ENCODE results near the gene FAAH.

The FAAH gene

GRCh38 chr1:46431695-46432094 lies 37.6 kb downstream of the FAAH start:
- Histone ChIP-seq H3K36me3 (ENCODE audit: insufficient read depth) (no peaks in the 10 kb centered on the region), H3K27me3 (ENCODE audit: insufficient read depth, low read depth) (peaks cover 16% of the 10 kb centered on the region), H3K79me2 (ENCODE audit: insufficient read depth, low read depth) (no peaks in the 10 kb centered on the region), H3K9ac (no peak overlapping the region), H3K4me3 (IDR thresholded peaks at IDR 0.05; ENCODE audit: insufficient read depth, low read depth, low read length) (no peak overlapping the region), H3K4me1 (ENCODE audit: low read depth, poor library complexity, severe bottlenecking) (no peaks in the 10 kb centered on the region), H3K4me2 (no peak overlapping the region), H3K27ac (no peak overlapping the region), H2AFZ (ENCODE audit: low read depth) (no peak overlapping the region), H4K20me1 (ENCODE audit: insufficient read depth) (no peaks in the 10 kb centered on the region)
- TF ChIP-seq CTCF (conservative IDR thresholded peaks at IDR 0.05; ENCODE audit: low read depth, low read length): no peak

- Histone ChIP-seq H2AFZ (ENCODE audit: low read depth) (no peak overlapping the region), H3K9ac (no peak overlapping the region), H3K4me2 (no peak overlapping the region), H3K79me2 (ENCODE audit: insufficient read depth, low read depth) (no peaks in the 10 kb centered on the region), H3K36me3 (ENCODE audit: insufficient read depth) (no peaks in the 10 kb centered on the region), H3K4me1 (ENCODE audit: low read depth, poor library complexity, severe bottlenecking) (no peaks in the 10 kb centered on the region), H3K4me3 (IDR thresholded peaks at IDR 0.05; ENCODE audit: insufficient read depth, low read depth, low read length) (no peak overlapping the region), H3K27ac (no peak overlapping the region), H4K20me1 (ENCODE audit: insufficient read depth) (no peaks in the 10 kb centered on the region), H3K27me3 (ENCODE audit: insufficient read depth, low read depth) (peaks cover 20% of the 10 kb centered on the region)
- no peak for TF ChIP-seq CTCF (conservative IDR thresholded peaks at IDR 0.05; ENCODE audit: low read depth, low read length)
Observed at GRCh38 chr1:46432781-46433327, 38.7 kb downstream of the FAAH start.

- H4K20me1 ChIP-seq (ENCODE audit: insufficient read depth): no peaks in the 10 kb centered on the region
Observed at GRCh38 chr1:46434358-46434757, 40.2 kb downstream of the FAAH start.

GRCh38 chr1:46436844-46437243 lies 42.7 kb downstream of the FAAH start:
- H3K9ac ChIP-seq: no peak overlapping the region
- H3K4me1 ChIP-seq (ENCODE audit: low read depth, poor library complexity, severe bottlenecking): no peaks in the 10 kb centered on the region
- peaks cover 20% of the 10 kb centered on the region for H3K27me3 ChIP-seq (ENCODE audit: insufficient read depth, low read depth)
- no peaks in the 10 kb centered on the region for H3K79me2 ChIP-seq (ENCODE audit: insufficient read depth, low read depth)
- H3K4me3 ChIP-seq (IDR thresholded peaks at IDR 0.05; ENCODE audit: insufficient read depth, low read depth, low read length): no peak overlapping the region
- no peaks in the 10 kb centered on the region for H4K20me1 ChIP-seq (ENCODE audit: insufficient read depth)
- no peak overlapping the region for H2AFZ ChIP-seq (ENCODE audit: low read depth)
- no peak for TF ChIP-seq CTCF (conservative IDR thresholded peaks at IDR 0.05; ENCODE audit: low read depth, low read length)
- no peak overlapping the region for H3K4me2 ChIP-seq
- no peaks in the 10 kb centered on the region for H3K36me3 ChIP-seq (ENCODE audit: insufficient read depth)
- H3K27ac ChIP-seq: no peak overlapping the region

More at GRCh38 chr1:46434358-46434757, 40.2 kb downstream of the FAAH start:
- Histone ChIP-seq H3K27me3 (ENCODE audit: insufficient read depth, low read depth) (peaks cover 20% of the 10 kb centered on the region), H2AFZ (ENCODE audit: low read depth) (no peak overlapping the region), H3K4me2 (no peak overlapping the region), H3K27ac (no peak overlapping the region), H3K79me2 (ENCODE audit: insufficient read depth, low read depth) (no peaks in the 10 kb centered on the region), H3K36me3 (ENCODE audit: insufficient read depth) (no peaks in the 10 kb centered on the region), H3K4me3 (IDR thresholded peaks at IDR 0.05; ENCODE audit: insufficient read depth, low read depth, low read length) (no peak overlapping the region), H3K9ac (no peak overlapping the region), H3K4me1 (ENCODE audit: low read depth, poor library complexity, severe bottlenecking) (no peaks in the 10 kb centered on the region)
- TF ChIP-seq CTCF (conservative IDR thresholded peaks at IDR 0.05; ENCODE audit: low read depth, low read length): no peak
